ENCODE data around the gene MTMR12. TPM values are rescaled to one million over a fixed set of nuclear protein-coding genes. Genes with fewer than 3 reads are reported as not detected.
"Not testable (repeated sequence)": the region's sequence is repeated elsewhere in the genome, so short reads cannot be mapped to it uniquely, and the experiment has no call there.

The MTMR12 gene
- total RNA-seq, 4 donors from 2014 or later = 13.8 to 27.5 (median 17.4) TPM

DNA sequence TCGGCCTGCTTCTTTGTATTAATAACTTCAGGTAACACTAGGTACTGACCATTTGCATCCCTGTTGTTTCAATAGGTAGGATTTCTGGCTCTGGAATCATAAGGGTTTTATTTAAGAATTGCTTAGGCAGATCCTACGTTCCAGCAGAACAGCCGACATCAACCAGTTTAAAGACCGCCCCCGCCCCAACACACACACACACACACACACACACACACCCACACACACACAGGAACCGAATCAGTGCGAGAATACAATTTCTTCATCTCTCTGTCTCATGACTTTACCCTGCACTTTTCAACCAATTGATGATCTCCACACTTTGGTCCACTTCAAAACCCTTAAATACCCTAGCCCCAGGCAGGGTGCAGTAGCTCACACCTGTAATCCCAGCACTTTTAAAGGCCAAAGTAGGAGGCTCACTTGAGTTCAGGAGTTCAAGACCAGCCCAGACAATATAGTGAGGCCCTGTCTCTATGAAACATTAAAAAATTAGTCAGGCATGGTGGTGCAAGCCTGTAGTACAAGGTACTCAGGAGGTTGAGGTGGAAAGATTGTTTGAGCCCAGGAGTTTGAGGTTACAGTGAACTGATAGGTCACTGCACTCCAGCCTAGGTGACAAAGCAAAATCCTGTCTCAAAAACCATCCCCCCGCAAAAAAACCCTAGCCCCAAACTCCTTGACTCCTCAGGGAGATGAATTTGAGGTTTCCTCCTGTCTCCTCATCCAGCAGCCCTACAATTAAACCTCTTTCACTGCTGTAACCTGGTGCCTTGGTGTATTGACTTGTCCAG lies 2.7 kb upstream of the MTMR12 start:
- intact Hi-C loops (cut with DNase I) = no loop called here
- DNase-seq = no peak
- Histone ChIP-seq H3K9me3 (no peaks in the 10 kb centered on the region), H3K27me3 (no peaks in the 10 kb centered on the region), H3K4me1 (peaks cover 10 to 25% (median 11%) of the 10 kb centered on the region in 3 donors), H3K36me3 (no peaks in the 10 kb centered on the region), H3K4me3 (no peak overlapping the region), H3K27ac (no peak overlapping the region)
- whole genome bisulfite sequencing, 2 donors = 76 to 77% methylated on average over 8 of the region's 8 CpGs
- TF ChIP-seq, protein P1, sequence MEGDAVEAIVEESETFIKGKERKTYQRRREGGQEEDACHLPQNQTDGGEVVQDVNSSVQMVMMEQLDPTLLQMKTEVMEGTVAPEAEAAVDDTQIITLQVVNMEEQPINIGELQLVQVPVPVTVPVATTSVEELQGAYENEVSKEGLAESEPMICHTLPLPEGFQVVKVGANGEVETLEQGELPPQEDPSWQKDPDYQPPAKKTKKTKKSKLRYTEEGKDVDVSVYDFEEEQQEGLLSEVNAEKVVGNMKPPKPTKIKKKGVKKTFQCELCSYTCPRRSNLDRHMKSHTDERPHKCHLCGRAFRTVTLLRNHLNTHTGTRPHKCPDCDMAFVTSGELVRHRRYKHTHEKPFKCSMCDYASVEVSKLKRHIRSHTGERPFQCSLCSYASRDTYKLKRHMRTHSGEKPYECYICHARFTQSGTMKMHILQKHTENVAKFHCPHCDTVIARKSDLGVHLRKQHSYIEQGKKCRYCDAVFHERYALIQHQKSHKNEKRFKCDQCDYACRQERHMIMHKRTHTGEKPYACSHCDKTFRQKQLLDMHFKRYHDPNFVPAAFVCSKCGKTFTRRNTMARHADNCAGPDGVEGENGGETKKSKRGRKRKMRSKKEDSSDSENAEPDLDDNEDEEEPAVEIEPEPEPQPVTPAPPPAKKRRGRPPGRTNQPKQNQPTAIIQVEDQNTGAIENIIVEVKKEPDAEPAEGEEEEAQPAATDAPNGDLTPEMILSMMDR (IDR thresholded peaks at IDR 0.05) = no peak
- TF ChIP-seq POLR2A (IDR thresholded peaks at IDR 0.05) = no peak

DNA sequence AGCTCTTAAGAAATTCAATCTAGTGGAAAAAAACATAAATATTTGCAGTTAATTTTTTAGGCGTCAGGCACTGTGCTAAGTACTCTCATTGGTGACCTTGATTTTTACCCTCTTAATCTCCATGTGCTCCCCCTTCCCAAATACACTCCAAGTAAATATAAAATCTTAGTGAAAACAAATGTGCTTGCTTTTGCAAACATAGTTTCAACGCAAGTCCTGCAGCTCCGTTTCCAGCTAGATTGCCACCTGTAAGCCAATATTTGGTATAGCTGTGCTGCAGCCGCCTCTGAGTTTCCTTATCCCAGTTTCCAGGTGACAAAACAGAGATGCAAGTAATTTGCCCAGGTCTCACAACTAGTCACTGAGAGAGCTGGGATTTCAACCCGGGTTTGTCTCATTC lies 1.9 kb upstream of the MTMR12 start:
- no peak overlapping the region for H3K27ac ChIP-seq
- H3K4me1 ChIP-seq = peaks cover 10 to 33% (median 11%) of the 10 kb centered on the region in 3 donors
- DNase-seq = no peak
- intact Hi-C loops (cut with DNase I) = no loop called here
- no peaks in the 10 kb centered on the region for H3K9me3 ChIP-seq
- TF ChIP-seq POLR2A (IDR thresholded peaks at IDR 0.05) = no peak
- TF ChIP-seq, protein P1 (IDR thresholded peaks at IDR 0.05) = no peak
- WGBS, 2 donors = 62 to 74% methylated on average over 5 of the region's 5 CpGs
- no peaks in the 10 kb centered on the region for H3K27me3 ChIP-seq
- H3K4me3 ChIP-seq = no peak overlapping the region
- H3K36me3 ChIP-seq = no peaks in the 10 kb centered on the region

DNA sequence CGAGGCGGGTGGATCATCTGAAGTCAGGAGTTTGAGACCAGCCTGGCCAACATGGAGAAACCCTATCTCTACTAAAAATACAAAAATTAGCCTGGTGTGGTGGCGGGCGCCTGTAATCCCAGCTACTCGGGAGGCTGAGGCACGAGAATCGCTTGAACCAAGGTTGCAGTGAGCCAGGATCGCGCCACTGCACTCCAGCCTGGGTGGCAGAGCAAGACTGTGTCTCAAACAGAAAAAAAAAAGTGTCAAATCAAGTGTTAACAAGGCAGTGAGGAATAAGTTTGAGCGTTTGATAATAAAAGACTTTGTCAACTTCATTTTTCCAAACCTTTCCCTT lies 1.4 kb upstream of the MTMR12 start:
- 80 to 84% methylated on average over 8 to 10 of the region's 10 CpGs for WGBS, 2 donors
- H3K27ac ChIP-seq; H3K4me3 ChIP-seq; intact Hi-C loops (cut with DNase I); H3K36me3 ChIP-seq; DNase-seq; H3K9me3 ChIP-seq; H3K27me3 ChIP-seq: not testable (repeated sequence)
- H3K4me1 ChIP-seq = peaks cover 10 to 38% (median 11%) of the 10 kb centered on the region in 3 donors

- intact Hi-C loops (cut with DNase I) = no loop called here
- WGBS, 2 donors = 0 to 1% methylated on average over 4 to 20 of the region's 34 CpGs
These were observed 543 bp downstream of the MTMR12 start for GRCh38 chr5:32312197-32312594.

DNA sequence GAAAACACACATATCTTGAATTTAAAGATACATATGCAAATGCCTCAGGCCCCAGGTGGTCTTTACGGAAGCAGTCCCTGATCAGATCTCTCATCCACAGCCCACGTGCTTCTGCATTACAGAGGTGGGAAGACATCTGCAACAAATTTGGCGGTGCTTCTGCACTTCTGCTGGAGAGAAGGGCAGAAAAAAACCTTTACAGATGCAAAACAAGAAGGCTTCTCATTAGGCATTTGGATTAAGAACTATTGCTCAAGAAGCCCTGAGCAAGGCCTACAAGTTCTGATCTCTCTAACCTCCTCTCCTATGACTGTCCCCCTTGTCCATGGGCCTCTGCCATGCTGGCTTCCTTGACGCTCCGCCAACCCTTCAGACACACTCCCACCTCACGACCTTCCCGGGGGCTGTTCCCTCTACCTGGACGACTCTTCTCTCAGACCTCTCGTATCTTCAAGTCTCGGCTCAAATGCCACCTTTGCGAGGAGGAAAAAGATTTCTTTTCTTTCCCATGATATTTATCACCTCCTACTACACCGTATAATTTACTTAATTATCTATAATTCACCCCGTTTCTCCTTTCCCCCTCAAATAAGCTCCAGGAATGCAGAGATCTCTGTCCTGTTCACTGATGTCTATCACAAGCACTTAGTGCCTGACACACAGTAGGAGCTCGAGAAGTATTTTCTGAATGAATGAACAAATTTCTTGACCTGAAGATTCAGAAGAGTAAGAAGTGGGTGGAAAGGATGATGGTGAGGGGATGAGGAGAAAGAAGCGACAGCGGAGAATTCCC lies 1.1 kb downstream of the MTMR12 start:
- DNase-seq = no peak
- intact Hi-C loops (cut with DNase I) = no loop called here
- Histone ChIP-seq H3K4me3 (peak overlapping the region; percentile 73 to 96 (median 84)), H3K36me3 (no peaks in the 10 kb centered on the region), H3K27ac (peak overlapping the region; percentile 91 to 99 (median 96)), H3K4me1 (peaks cover 10 to 58% (median 17%) of the 10 kb centered on the region in 3 donors), H3K9me3 (no peaks in the 10 kb centered on the region), H3K27me3 (no peaks in the 10 kb centered on the region)
- TF ChIP-seq POLR2A (IDR thresholded peaks at IDR 0.05) = no peak
- TF ChIP-seq, protein P1 (IDR thresholded peaks at IDR 0.05) = no peak
- 23 to 31% methylated on average over 16 of the region's 16 CpGs for WGBS, 2 donors

More at GRCh38 chr5:32312197-32312594, 543 bp downstream of the MTMR12 start:
- Histone ChIP-seq H3K4me1 (peaks cover 10 to 57% (median 17%) of the 10 kb centered on the region in 3 donors), H3K9me3 (no peaks in the 10 kb centered on the region), H3K27ac (peak overlapping the region; percentile 91 to 99 (median 96)), H3K36me3 (no peaks in the 10 kb centered on the region), H3K27me3 (no peaks in the 10 kb centered on the region), H3K4me3 (peak overlapping the region; percentile 73 to 96 (median 84))
- DNase-seq = no peak
- TF ChIP-seq POLR2A (IDR thresholded peaks at IDR 0.05) = peak in 1 of 4 donors; percentile 29
- TF ChIP-seq, protein P1 (IDR thresholded peaks at IDR 0.05) = no peak
